ENCODE measurements around the gene JMJD8. TPM values are rescaled to one million over a fixed set of nuclear protein-coding genes. Genes with fewer than 3 reads are reported as not detected.
A peak's percentile ranks its signal among the peaks of the same experiment; 100 is the strongest.

JMJD8 gene
- total and polyA plus RNA-seq, 2 experiments from 2014 or later: 87.9 to 96.3 TPM

DNA sequence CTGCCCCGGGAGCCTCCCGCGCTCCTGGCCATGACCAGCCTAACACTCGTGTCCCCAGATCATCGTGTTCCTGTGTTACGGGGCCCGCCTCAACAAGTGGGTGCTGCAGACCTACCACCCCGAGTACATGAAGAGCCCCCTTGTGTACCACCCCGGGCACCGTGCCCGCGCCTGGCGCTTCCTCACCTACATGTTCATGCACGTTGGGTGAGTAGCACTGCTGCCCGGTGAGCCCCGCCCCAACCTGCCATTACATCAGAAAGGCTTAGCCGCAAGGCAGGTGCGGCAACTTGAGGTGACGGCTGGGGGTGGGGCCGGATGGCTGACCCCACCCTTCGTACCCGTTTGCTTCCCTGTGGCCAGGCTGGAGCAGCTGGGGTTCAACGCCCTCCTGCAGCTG is 7.2 kb downstream of the JMJD8 start:
- Histone ChIP-seq H3K27ac (no peak overlapping the region), H3K4me2 (ENCODE audit: unreplicated experiment) (no peak overlapping the region)
- in situ Hi-C loops (cut with MboI): no loop called here

DNA sequence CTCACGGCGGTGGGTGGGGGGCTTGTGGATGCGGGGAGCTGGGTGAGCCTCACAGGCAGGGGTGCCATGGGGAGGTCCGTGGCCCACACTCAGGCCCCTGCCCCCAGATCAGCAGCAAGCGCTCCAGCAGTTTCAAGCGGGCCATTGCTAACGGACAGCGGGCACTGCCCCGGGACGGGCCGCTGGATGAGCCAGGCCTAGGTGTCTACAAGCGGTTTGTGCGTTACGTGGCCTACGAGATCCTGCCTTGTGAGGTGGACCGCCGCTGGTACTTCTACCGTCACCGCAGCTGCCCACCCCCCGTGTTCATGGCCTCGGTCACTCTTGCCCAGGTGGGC is 7.6 kb downstream of the JMJD8 start:
- no peak overlapping the region for H3K4me2 ChIP-seq (ENCODE audit: unreplicated experiment)
- H3K27me3 ChIP-seq (replicated peaks; ENCODE audit: insufficient read depth): no peaks in the 10 kb centered on the region
- no peak overlapping the region for H2AFZ ChIP-seq
- peaks cover 3% of the 10 kb centered on the region for H3K4me1 ChIP-seq (ENCODE audit: insufficient read depth)
- WGBS, 2 experiments (ENCODE audit: low coverage in 1 of 2, low lambda C conversion rate in 2 of 2, missing lambda C conversion rate in 2 of 2): 90 to 91% methylated on average over 20 to 21 of the region's 21 CpGs
- no peak overlapping the region for H3K4me3 ChIP-seq
- no peak for TF ChIP-seq EZH2phosphoT487 (IDR thresholded peaks at IDR 0.05; ENCODE audit: insufficient read depth, low read depth)
- no peak for TF ChIP-seq EZH2 (IDR thresholded peaks at IDR 0.05; ENCODE audit: insufficient read depth, poor library complexity, severe bottlenecking)
- no peak overlapping the region for H3K27ac ChIP-seq
- H3K9me2 ChIP-seq (ENCODE audit: insufficient read depth): no peaks in the 10 kb centered on the region
- DNase-seq: no peak
- 0 out of 2 replicates have a peak, but pooled peaks cover 3% of the 10 kb centered on the region for H3F3A ChIP-seq (ENCODE audit: insufficient read depth)
- H3K36me3 ChIP-seq (ENCODE audit: low read depth): no peaks in the 10 kb centered on the region
- H4K20me1 ChIP-seq (ENCODE audit: insufficient read depth): no peaks in the 10 kb centered on the region
- in situ Hi-C loops (cut with MboI): no loop called here
- H3K9ac ChIP-seq: no peak overlapping the region
- H3K9me3 ChIP-seq (ENCODE audit: low read depth): no peaks in the 10 kb centered on the region
- peaks cover 9% of the 10 kb centered on the region for H3K79me2 ChIP-seq (ENCODE audit: insufficient read depth)

More for the DNA sequence above, 7.2 kb downstream of the JMJD8 start:
- no peak overlapping the region for H3K9ac ChIP-seq
- H3K36me3 ChIP-seq (ENCODE audit: low read depth): peaks cover 3% of the 10 kb centered on the region; the same call in 1 of the 2 replicates
- no peaks in the 10 kb centered on the region for H3K9me3 ChIP-seq (ENCODE audit: low read depth)
- H3K4me3 ChIP-seq: no peak overlapping the region
- peaks cover 7% of the 10 kb centered on the region; the same call in 1 of the 2 replicates for H3F3A ChIP-seq (ENCODE audit: insufficient read depth)
- H3K9me2 ChIP-seq (ENCODE audit: insufficient read depth): no peaks in the 10 kb centered on the region
- peaks cover 7% of the 10 kb centered on the region for H3K4me1 ChIP-seq (ENCODE audit: insufficient read depth)
- WGBS, 2 experiments (ENCODE audit: low coverage in 1 of 2, low lambda C conversion rate in 2 of 2, missing lambda C conversion rate in 2 of 2): 74 to 83% methylated on average over 23 of the region's 23 CpGs
- no peak overlapping the region for H2AFZ ChIP-seq
- H3K79me2 ChIP-seq (ENCODE audit: insufficient read depth): peaks cover 13% of the 10 kb centered on the region
- no peaks in the 10 kb centered on the region for H3K27me3 ChIP-seq (replicated peaks; ENCODE audit: insufficient read depth)
- no peaks in the 10 kb centered on the region for H4K20me1 ChIP-seq (ENCODE audit: insufficient read depth)
- no peak for DNase-seq
- TF ChIP-seq EZH2 (IDR thresholded peaks at IDR 0.05; ENCODE audit: insufficient read depth, poor library complexity, severe bottlenecking) (no peak), EZH2phosphoT487 (IDR thresholded peaks at IDR 0.05; ENCODE audit: insufficient read depth, low read depth) (no peak)

DNA sequence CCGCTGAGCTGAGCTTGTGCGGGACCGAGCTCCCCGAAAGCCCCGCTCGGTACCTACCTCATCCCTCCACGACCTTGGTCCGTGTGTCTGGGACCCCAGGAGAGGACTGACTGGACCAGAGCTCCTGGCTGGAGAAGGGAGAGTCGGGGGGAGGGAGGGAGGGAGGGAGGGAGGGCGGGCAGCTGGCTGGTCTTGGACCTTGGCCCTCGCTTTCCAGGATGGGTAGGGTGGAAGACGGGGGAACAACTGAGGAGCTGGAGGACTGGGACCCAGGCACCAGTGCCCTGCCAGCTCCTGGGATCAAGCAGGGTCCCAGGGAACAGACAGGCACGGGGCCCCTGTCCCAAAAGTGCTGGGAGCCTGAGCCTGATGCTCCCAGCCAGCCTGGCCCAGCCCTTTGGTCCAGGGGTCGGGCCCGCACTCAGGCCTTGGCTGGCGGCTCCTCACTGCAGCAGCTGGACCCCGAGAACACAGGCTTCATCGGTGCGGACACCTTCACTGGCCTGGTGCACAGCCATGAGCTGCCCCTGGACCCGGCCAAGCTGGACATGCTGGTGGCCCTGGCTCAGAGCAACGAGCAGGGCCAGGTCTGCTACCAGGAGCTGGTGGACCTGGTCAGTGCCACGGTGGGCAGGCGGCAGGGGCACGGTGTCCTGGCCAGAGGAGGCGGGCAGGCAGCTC is 8.1 kb downstream of the JMJD8 start:
- Histone ChIP-seq H3K9me2 (ENCODE audit: insufficient read depth) (no peaks in the 10 kb centered on the region), H3K27ac (no peak overlapping the region), H3K4me1 (ENCODE audit: insufficient read depth) (no peaks in the 10 kb centered on the region), H3K4me2 (ENCODE audit: unreplicated experiment) (peak overlapping the region; percentile 79), H3K27me3 (replicated peaks; ENCODE audit: insufficient read depth) (no peaks in the 10 kb centered on the region), H3K9me3 (ENCODE audit: low read depth) (no peaks in the 10 kb centered on the region), H3K79me2 (ENCODE audit: insufficient read depth) (peaks cover 4% of the 10 kb centered on the region), H4K20me1 (ENCODE audit: insufficient read depth) (no peaks in the 10 kb centered on the region), H3F3A (ENCODE audit: insufficient read depth) (no peaks in the 10 kb centered on the region), H3K36me3 (ENCODE audit: low read depth) (no peaks in the 10 kb centered on the region), H3K4me3 (peak overlapping the region; percentile 68), H3K9ac (0 out of 2 replicates have a peak overlapping the region, but pooled peaks have one; percentile 57), H2AFZ (no peak overlapping the region)
- in situ Hi-C loops (cut with MboI): no loop called here
- no peak for TF ChIP-seq EZH2 (IDR thresholded peaks at IDR 0.05; ENCODE audit: insufficient read depth, poor library complexity, severe bottlenecking)
- no peak for TF ChIP-seq EZH2phosphoT487 (IDR thresholded peaks at IDR 0.05; ENCODE audit: insufficient read depth, low read depth)
- WGBS, 2 experiments (ENCODE audit: low coverage in 1 of 2, low lambda C conversion rate in 2 of 2, missing lambda C conversion rate in 2 of 2): 41 to 43% methylated on average over 20 to 23 of the region's 25 CpGs
- no peak for DNase-seq

- no peaks in the 10 kb centered on the region for H4K20me1 ChIP-seq (ENCODE audit: insufficient read depth)
- 12 to 15% methylated on average over 39 to 50 of the region's 73 CpGs for WGBS, 2 experiments (ENCODE audit: low coverage in 1 of 2, low lambda C conversion rate in 2 of 2, missing lambda C conversion rate in 2 of 2)
- peak; percentile 64 for DNase-seq
- no peaks in the 10 kb centered on the region for H3K27me3 ChIP-seq (replicated peaks; ENCODE audit: insufficient read depth)
- no peaks in the 10 kb centered on the region for H3K9me3 ChIP-seq (ENCODE audit: low read depth)
- no peaks in the 10 kb centered on the region for H3K9me2 ChIP-seq (ENCODE audit: insufficient read depth)
- H2AFZ ChIP-seq: no peak within 1 kb of the TSS
- H3F3A ChIP-seq (ENCODE audit: insufficient read depth): no peaks in the 10 kb centered on the region
- peak within 1 kb of the TSS; percentile 57; the same call in 1 of the 2 replicates for H3K9ac ChIP-seq
- no peak within 1 kb of the TSS for H3K27ac ChIP-seq
- in situ Hi-C loops (cut with MboI): no loop called here
- H3K79me2 ChIP-seq (ENCODE audit: insufficient read depth): peaks cover 2% of the 10 kb centered on the region
- no peaks in the 10 kb centered on the region for H3K36me3 ChIP-seq (ENCODE audit: low read depth)
- H3K4me2 ChIP-seq (ENCODE audit: unreplicated experiment): peak within 1 kb of the TSS; percentile 79
- TF ChIP-seq EZH2phosphoT487 (IDR thresholded peaks at IDR 0.05; ENCODE audit: insufficient read depth, low read depth) (no peak), EZH2 (IDR thresholded peaks at IDR 0.05; ENCODE audit: insufficient read depth, poor library complexity, severe bottlenecking) (no peak)
- peak within 1 kb of the TSS; percentile 68 for H3K4me3 ChIP-seq
- no peaks in the 10 kb centered on the region for H3K4me1 ChIP-seq (ENCODE audit: insufficient read depth)
These were observed 8.9 kb downstream of the JMJD8 start, which contains the start of gene RHBDL1 for GRCh38 chr16:674968-675883. Gene RHBDL1, plus strand, starts transcription at chr16:675671. Its CDS starts 120 bp downstream, at chr16:675791.

Measured in GM23248 (cell line).